GM18507 (cell line): ENCODE data around the gene IFI16.
A peak's percentile ranks its signal among the peaks of the same experiment; 100 is the strongest.

Source experiments
- DNase-seq: peaks from one replicate; pipeline ENCODE4 v3.0.0; 2011; ENCODE audit warnings: low read depth; ENCODE audit not compliant: insufficient read length; ENCODE audit errors: extremely low spot score
- FAIRE-seq: peaks from 2 replicates; lab custom pipeline; 2011; peaks lifted over from hg19 to GRCh38; lab: Jason Lieb, UNC

The IFI16 gene

GRCh38 chr1:159009704-159010361 is at the start of gene IFI16:
TSS of gene IFI16 (plus strand) at chr1:159009907. CDS start at chr1:159014681, 4,774 bp downstream.
- DNase-seq (peak; percentile 36), FAIRE-seq (no peak)

GRCh38 chr1:158961178-158961577 is 48.5 kb upstream of the IFI16 start:
- FAIRE-seq (no peak), DNase-seq (no peak)

- FAIRE-seq (no peak), DNase-seq (no peak)
Observed at GRCh38 chr1:158962983-158963382, 46.7 kb upstream of the IFI16 start.

- FAIRE-seq = no peak
- no peak for DNase-seq
Observed at GRCh38 chr1:158969166-158969565, 40.5 kb upstream of the IFI16 start.

DNA sequence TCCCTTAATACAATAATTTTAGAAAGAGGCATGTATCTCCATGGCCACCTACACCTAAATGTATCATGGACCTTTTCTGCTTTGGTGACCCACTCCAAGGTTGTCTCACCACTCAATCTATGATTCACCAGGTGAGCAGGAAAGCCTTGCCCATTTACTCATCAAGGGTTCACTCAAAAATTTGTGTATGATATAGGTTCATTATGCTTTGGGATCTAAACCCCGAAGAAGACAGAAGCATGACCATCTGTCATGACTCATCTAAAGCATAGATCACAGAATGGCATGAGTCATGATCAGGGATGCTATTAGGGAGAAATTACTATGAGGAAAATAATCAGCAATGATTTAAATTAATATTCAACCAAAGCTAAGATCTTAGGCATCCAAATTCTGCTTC is 39.9 kb upstream of the IFI16 start:
- DNase-seq (no peak), FAIRE-seq (no peak)

DNA sequence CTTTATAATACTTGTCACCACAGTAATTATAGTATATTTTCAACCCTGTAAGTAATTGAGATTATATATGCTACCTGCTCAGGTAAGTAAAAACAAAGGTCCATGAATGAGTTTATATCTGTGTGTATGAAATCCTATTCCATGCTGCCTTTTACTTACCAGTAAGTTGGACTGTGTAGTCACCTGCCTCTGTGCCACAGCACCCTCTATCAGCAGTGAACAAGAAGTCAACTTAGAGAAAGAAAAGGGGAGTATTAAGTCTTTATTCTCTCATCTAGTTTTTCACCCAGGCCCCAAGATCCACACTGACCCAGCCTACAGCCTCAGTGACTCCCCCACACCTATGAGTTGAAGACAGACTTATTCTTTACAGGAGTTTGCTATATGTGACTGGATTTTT is 36.9 kb upstream of the IFI16 start:
- FAIRE-seq (no peak), DNase-seq (no peak)

GRCh38 chr1:158976219-158976618 is 33.5 kb upstream of the IFI16 start:
- FAIRE-seq = no peak

DNA sequence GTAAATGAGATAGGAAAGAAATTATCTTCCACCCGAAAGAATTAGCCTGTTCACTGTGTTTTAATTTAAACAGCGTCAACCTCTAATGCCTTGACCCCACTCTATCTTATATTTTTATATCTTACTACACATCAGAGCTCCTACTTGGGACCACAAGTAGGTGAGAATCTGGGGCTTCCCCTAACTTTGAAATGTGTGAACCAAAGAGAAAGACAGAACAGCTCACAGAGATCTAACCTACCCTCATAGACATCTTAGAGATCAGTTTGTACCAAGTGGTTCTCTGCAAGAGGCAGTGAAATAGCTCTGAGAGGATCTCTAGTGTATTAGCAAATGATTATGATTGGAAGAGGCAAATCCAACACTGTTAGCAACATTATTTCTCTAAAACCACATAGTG is 31.0 kb upstream of the IFI16 start:
- FAIRE-seq (no peak), DNase-seq (no peak)

More at GRCh38 chr1:158976219-158976618, 33.5 kb upstream of the IFI16 start:
- no peak for DNase-seq

GRCh38 chr1:158979229-158979628 is 30.5 kb upstream of the IFI16 start:
- DNase-seq (no peak), FAIRE-seq (no peak)

DNA sequence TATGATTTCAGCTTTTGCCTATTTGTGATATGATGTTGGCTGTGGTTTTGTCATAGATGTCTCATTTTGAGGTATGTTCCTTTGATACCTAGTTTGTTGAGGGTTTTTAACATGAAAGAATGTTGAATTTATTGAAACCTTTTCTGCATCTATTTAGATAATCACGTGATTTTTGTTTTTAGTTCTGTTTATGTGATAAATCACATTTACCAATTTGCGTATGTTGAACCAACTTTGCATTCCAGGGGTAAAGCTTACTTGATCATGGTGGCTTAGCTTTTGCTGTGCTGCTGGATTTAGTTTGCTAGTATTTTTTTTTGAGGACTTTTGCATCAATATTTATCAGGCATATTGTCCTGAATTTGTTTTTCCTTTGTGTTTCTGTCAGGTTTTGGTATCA is 26.5 kb upstream of the IFI16 start:
- no peak for DNase-seq
- no peak for FAIRE-seq

GRCh38 chr1:158984386-158984785 is 25.3 kb upstream of the IFI16 start:
- DNase-seq (no peak), FAIRE-seq (no peak)

- FAIRE-seq = no peak
- DNase-seq = no peak
Observed at GRCh38 chr1:158989424-158989823, 20.3 kb upstream of the IFI16 start.

DNA sequence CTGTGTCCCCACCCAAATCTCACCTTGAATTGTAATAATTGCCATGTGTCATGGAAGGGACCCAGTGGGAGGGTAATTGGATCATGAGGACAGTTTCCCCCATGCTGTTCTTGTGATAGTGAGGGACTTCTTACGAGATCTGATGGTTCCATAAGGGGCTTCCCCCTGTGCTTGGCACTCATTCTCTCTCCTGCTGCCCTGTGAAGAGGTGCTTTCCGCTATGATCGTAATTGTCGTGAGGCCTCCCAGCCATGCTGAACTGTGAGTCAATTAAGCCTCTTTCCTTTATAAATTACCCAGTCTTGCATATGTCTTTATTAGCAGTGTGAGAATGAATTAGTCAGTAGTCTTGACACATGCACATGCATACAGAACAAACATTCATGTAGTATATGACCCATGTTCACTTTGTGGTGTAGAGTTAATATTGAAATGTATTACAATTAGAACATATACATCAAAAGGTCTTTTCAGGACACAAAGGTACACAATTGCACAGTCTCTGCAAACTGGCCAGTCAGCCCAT is 16.9 kb upstream of the IFI16 start:
- no peak for DNase-seq
- no peak for FAIRE-seq

DNA sequence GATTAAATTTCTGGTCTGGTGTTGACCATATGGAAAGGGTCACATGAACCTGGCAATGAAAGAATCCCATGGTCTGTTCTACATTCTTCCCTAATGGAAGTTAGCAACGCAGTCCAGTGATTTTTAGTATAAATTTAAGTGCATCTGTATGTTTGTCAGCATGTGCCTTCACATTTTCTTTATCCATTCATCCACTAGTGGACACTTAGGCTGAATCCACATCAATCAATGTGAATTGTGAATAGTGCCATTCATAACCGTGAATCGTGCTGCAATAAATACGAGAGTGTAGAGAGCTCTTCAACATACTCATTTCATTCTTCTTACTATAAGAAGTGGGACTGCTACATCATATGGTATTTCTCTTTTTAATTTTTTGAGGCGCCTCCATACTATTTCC is 12.7 kb upstream of the IFI16 start:
- DNase-seq = no peak
- no peak for FAIRE-seq

DNA sequence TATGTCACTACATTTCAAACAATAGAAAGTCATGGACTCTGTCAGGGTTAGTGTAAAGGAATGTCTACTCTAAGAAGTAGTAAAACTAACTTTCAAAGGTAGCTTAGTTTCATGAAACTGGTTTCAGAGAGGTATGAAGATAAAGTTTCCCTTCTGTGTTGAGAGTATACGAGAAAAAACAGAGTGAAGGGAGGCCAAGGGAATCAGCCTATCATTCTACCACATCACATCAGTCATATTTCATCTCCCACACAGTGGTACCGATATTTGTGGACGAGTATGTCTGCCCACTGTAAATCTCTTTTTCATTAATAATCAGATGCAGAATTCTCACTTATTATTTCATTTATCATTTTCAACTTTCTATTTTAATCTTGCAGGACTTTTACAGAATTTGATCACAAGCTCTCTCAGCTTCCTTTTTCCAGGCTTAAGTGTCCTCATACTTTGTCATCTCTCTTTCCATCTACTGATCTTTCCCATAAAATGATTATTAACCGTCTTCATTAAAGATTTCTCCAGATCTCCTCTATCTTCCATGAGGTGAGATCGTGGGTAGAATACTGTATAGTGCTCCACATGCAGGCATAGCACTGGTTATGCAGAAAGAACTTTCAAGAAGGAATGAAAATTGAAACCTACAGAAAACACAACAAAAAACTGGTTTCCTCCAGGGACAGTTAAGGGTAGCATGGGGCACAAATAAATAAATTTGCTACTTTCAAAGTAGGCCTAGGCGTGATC is 11.5 kb upstream of the IFI16 start:
- no peak for DNase-seq
- FAIRE-seq = no peak

- FAIRE-seq (peak; percentile 88), DNase-seq (no peak)
Observed at GRCh38 chr1:158998781-158999161, 10.9 kb upstream of the IFI16 start.

DNA sequence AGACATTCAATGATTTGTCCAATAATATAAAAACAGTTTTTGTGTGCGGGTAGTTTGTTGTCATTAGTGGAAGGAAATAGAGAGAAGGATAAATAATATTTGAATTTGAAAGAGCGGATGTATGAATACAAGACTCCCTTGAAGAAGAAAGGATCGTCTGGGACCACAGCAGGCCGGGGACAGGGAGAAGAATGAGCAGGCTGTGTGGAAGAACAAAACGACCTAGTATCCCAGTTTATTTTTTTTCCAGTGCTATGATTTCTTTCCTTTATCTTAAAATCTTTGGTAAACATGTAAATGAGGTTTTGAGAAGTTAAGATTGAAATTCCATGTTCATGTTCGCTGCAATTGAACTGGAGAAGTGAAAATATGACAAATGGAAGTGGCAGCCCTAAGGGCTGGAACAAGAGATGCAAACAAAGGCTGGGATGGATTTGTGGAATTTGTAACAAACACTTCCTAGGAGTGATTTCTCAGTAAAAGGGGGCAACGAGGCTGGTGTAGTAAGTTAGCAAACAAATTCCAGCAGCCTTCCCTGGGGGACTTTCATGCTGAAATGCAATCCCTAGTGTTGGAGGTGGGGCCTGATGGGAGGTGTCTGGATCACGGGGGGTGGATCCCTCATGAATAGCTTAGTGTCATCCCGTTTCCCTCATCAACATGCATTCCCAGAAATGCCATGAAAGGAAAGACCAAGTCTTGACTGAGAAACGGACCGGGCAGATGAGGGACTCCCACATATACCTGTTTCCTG is 10.2 kb upstream of the IFI16 start:
- no peak for FAIRE-seq
- DNase-seq = no peak

GRCh38 chr1:159000070-159000409 is 9.7 kb upstream of the IFI16 start:
- DNase-seq = no peak
- FAIRE-seq = no peak

DNA sequence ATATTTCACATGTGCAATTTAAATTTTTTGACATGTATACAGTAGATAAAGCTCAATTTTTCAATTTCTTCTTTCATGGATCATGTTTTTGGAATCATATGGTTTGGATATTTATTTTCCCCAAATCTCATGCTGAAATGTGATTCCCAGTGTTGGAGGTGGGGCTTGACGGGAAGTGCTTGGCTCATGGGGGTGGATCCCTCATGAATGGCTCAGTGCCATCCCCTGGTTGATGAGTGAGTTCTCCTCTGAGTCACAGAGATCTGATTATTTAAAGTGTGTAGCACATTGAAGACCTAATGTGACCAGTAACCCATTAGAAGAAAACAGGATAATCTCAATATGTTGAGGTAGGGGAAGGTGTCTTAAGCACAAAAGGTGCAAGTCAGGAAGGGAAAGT is 9.1 kb upstream of the IFI16 start:
- no peak for FAIRE-seq
- no peak for DNase-seq

- FAIRE-seq (no peak), DNase-seq (no peak)
Observed at GRCh38 chr1:159005161-159005560, 4.5 kb upstream of the IFI16 start.
